Endothelial cell (in vitro differentiated cells): ENCODE results near the gene GAREM1. TPM values are rescaled to one million over a fixed set of nuclear protein-coding genes. Genes with fewer than 3 reads are reported as not detected.

Experiments used
- DNase-seq: peaks from one replicate; pipeline ENCODE4 v3.0.0; 2021; ENCODE audit warnings: low spot score
- H3K27ac Mint-ChIP-seq: one replicate; pipeline ENCODE4 v1.8.0; 2021; ENCODE audit warnings: mixed read lengths, inconsistent platforms; ENCODE audit not compliant: unreplicated experiment
- H3K27me3 Mint-ChIP-seq: one replicate; pipeline ENCODE4 v1.8.0; 2021; ENCODE audit warnings: mild to moderate bottlenecking, moderate library complexity, mixed read lengths, inconsistent platforms; ENCODE audit not compliant: unreplicated experiment
- H3K36me3 Mint-ChIP-seq: one replicate; pipeline ENCODE4 v1.8.0; 2021; ENCODE audit warnings: mild to moderate bottlenecking, low read depth, mixed read lengths, inconsistent platforms; ENCODE audit not compliant: unreplicated experiment
- H3K4me1 Mint-ChIP-seq: one replicate; pipeline ENCODE4 v1.8.0; 2021; ENCODE audit warnings: mild to moderate bottlenecking, mixed read lengths, inconsistent platforms; ENCODE audit not compliant: unreplicated experiment
- H3K4me3 Mint-ChIP-seq: one replicate; pipeline ENCODE4 v1.8.0; 2021; ENCODE audit warnings: mild to moderate bottlenecking, mixed read lengths, inconsistent platforms; ENCODE audit not compliant: unreplicated experiment
- H3K9me3 Mint-ChIP-seq: one replicate; pipeline ENCODE4 v1.8.0; 2021; ENCODE audit warnings: mixed read lengths, inconsistent platforms; ENCODE audit not compliant: unreplicated experiment
- total RNA-seq: library from RNA; stranded (reverse); fragmentation: NEBNext Ultra II Directional; extraction: Animal tissue kit (Norgen Biotek cat#: 25700); gene quantifications from one replicate; pipeline ENCODE4 v1.2.1, GENCODE V29; 2021; ENCODE audit not compliant: unreplicated experiment
- TF ChIP-seq, protein P1 (sequence below): fragments of 200-600 bp; sonication (generic); IDR thresholded peaks from one replicate; pipeline ENCODE4 v1.5.0; 2021; ENCODE audit warnings: antibody characterized with exemption; ENCODE audit not compliant: unreplicated experiment

GAREM1 gene
- total RNA-seq, 1 donor from 2014 or later: 1.2 TPM

DNA sequence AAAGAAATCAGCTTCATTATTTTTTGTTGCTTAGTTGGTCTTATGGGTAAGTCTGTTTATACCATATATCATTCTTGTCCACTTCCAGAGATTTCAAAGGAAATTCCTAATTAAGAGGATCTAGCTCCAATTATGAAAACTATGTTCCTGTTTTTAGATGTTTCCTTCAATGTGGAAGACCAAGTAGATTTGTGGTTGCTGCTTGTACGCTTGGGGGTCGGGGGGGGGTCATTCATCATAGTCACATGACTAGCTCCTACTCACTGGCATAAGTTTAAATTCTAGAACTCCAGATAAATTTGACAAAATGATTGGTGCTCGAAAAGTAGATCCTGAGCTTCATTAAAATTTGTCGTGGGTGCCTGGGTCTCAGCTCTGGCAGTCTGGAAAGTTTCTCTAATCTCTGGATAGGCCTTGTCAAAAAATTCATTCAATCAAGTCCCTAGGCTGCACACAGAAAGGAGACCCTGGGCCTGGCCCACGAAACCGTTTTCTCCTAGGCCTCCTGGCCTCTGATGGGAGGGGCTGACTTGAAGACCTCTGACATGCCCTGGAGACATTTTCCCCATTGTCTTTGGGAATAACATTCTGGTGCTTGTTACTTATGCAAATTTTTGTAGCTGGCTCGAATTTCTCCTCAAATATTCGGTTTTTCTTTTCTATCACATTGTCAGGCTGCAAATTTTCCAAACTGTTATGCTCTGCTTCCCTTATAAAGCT, 218.4 kb downstream of the GAREM1 start:
- H3K4me1 Mint-ChIP-seq: no peaks in the 10 kb centered on the region
- TF ChIP-seq, protein P1, sequence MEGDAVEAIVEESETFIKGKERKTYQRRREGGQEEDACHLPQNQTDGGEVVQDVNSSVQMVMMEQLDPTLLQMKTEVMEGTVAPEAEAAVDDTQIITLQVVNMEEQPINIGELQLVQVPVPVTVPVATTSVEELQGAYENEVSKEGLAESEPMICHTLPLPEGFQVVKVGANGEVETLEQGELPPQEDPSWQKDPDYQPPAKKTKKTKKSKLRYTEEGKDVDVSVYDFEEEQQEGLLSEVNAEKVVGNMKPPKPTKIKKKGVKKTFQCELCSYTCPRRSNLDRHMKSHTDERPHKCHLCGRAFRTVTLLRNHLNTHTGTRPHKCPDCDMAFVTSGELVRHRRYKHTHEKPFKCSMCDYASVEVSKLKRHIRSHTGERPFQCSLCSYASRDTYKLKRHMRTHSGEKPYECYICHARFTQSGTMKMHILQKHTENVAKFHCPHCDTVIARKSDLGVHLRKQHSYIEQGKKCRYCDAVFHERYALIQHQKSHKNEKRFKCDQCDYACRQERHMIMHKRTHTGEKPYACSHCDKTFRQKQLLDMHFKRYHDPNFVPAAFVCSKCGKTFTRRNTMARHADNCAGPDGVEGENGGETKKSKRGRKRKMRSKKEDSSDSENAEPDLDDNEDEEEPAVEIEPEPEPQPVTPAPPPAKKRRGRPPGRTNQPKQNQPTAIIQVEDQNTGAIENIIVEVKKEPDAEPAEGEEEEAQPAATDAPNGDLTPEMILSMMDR: no peak
- no peak for DNase-seq
- no peaks in the 10 kb centered on the region for H3K36me3 Mint-ChIP-seq
- no peaks in the 10 kb centered on the region for H3K9me3 Mint-ChIP-seq
- H3K27ac Mint-ChIP-seq: no peak overlapping the region
- peaks cover 2% of the 10 kb centered on the region for H3K27me3 Mint-ChIP-seq
- no peak overlapping the region for H3K4me3 Mint-ChIP-seq

DNA sequence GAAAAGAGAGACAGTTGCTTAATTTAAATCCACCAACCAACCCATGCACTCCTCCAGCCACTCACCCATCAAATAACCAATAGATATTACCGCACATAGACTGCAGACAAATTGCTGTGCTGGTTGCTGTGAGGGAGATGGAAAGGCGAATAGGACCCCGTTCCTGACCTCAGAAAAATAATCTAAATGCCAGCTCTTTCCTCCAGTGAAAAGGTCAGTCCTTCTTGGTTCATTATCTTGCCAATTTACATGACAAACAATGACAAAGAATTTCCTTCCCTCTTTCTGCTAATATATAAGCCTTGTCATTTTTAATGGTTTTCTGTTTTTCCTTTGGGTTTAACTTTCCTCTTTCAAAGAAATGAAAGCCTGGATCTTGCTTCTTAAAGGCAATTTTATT, 219.2 kb downstream of the GAREM1 start:
- H3K9me3 Mint-ChIP-seq: no peaks in the 10 kb centered on the region
- peaks cover 2% of the 10 kb centered on the region for H3K27me3 Mint-ChIP-seq
- H3K36me3 Mint-ChIP-seq: no peaks in the 10 kb centered on the region

DNA sequence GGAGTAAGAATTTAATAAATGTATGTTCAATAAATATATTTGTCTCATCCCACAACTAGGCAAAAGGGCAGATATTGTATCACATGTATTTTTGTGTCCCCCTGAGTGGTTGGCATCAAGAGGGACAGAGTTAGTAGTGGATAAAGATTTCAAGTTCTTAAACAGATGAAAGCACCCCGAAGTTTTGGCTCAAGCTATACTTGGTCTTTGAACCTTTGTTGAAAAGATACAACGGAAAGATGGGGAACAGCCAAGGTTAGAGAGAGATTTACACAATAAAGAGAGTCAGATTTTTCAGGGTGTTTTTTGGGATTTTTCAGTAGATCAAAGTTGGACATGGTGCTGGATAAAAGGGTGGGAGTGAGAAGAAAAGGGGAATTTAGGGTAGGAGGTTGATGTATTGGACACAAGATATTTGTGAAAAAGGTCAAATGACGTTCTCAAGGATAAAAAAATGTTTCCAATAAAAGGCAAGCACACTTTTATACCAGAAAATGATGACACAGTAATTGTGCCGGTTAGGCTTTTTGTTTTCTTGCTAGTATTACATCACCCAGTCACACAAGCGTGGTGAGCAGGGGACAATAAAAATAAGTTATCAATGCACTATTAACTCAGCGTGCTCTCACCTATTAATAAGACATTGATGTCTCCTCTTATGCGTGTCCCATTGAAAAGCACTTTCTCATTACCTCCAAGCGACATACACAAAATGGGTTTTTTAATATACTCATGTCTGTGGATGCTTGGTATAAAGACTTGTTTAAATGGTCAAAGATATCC, 221.3 kb downstream of the GAREM1 start:
- Mint-ChIP-seq H3K27ac (no peak overlapping the region), H3K4me3 (no peak overlapping the region), H3K4me1 (no peaks in the 10 kb centered on the region), H3K36me3 (no peaks in the 10 kb centered on the region), H3K9me3 (no peaks in the 10 kb centered on the region), H3K27me3 (peaks cover 2% of the 10 kb centered on the region)
- TF ChIP-seq, protein P1: no peak
- no peak for DNase-seq

More for the DNA sequence above, 219.2 kb downstream of the GAREM1 start:
- TF ChIP-seq, protein P1: no peak
- no peak overlapping the region for H3K27ac Mint-ChIP-seq
- no peaks in the 10 kb centered on the region for H3K4me1 Mint-ChIP-seq
- DNase-seq: no peak
- H3K4me3 Mint-ChIP-seq: no peak overlapping the region

DNA sequence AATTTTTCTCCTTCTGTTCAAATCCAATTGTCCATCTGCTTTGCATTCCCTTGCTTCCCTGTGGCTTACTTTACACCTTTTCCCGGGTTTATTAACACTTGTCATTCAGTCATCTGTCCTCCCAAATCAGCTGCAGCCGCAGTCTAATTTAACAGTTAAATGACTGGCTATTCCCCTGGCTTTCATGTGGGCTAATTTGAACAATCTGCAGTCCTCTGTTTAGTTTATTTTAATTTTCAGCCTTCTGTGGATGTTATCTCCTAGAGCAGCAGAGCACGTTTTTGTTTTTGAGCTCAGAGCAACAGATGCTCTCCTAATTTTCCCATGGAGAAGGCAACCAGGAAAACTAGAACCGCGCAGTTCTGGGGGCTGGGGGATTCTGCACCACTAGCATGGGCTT, 225.8 kb downstream of the GAREM1 start:
- H3K27ac Mint-ChIP-seq: no peak overlapping the region
- no peaks in the 10 kb centered on the region for H3K4me1 Mint-ChIP-seq
- no peaks in the 10 kb centered on the region for H3K9me3 Mint-ChIP-seq
- H3K36me3 Mint-ChIP-seq: no peaks in the 10 kb centered on the region
- H3K4me3 Mint-ChIP-seq: no peak overlapping the region
- TF ChIP-seq, protein P1: no peak
- H3K27me3 Mint-ChIP-seq: peaks cover 5% of the 10 kb centered on the region
- no peak for DNase-seq

DNA sequence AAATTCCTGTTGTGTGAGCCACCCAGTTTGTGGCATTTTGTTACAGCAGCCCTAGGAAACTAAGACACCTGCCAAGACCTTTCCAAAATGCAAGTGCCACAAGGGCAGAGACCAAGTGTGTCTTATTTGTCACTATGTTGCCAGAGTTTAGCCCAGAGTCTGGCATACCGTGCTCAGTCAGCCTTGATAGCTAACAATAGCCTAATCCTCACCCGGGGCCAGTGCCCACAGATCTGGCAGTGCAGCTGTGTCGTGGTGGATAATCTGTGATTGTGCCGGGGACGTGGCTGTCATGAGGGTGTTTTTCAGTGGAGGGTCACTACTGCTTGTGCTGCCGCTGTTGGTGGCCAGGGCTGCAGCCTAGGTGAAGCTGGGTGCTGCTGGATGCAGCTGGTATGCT, 227.3 kb downstream of the GAREM1 start:
- no peak for DNase-seq
- no peaks in the 10 kb centered on the region for H3K4me1 Mint-ChIP-seq
- TF ChIP-seq, protein P1: no peak
- peaks cover 4% of the 10 kb centered on the region for H3K27me3 Mint-ChIP-seq
- no peaks in the 10 kb centered on the region for H3K9me3 Mint-ChIP-seq
- no peaks in the 10 kb centered on the region for H3K36me3 Mint-ChIP-seq
- H3K27ac Mint-ChIP-seq: no peak overlapping the region
- no peak overlapping the region for H3K4me3 Mint-ChIP-seq
